GM12873 (cell line): ENCODE measurements around the gene ZNF280C.

Experiments
- CTCF ChIP-seq: IDR thresholded peaks from 2 replicates; pipeline ENCODE4 v1.5.1; 2012; ENCODE audit warnings: low read depth, mild to moderate bottlenecking, moderate library complexity, low read length, control low read depth; ENCODE audit not compliant: insufficient read depth; ENCODE audit errors: missing control alignments

Gene ZNF280C

GRCh38 chrX:130212371-130212770, 56.3 kb downstream of the ZNF280C start:
- TF ChIP-seq CTCF = no peak

GRCh38 chrX:130211415-130212186, 57.1 kb downstream of the ZNF280C start:
- no peak for TF ChIP-seq CTCF

- no peak for TF ChIP-seq CTCF
These were observed 64.1 kb downstream of the ZNF280C start for GRCh38 chrX:130204647-130205046.

GRCh38 chrX:130197464-130197863, 71.2 kb downstream of the ZNF280C start:
- no peak for TF ChIP-seq CTCF

GRCh38 chrX:130196466-130196865, 72.2 kb downstream of the ZNF280C start:
- TF ChIP-seq CTCF = no peak

GRCh38 chrX:130190801-130191200, 77.9 kb downstream of the ZNF280C start:
- TF ChIP-seq CTCF = no peak

GRCh38 chrX:130186651-130187050, 82.0 kb downstream of the ZNF280C start:
- TF ChIP-seq CTCF = no peak

GRCh38 chrX:130184857-130185256, 83.8 kb downstream of the ZNF280C start:
- no peak for TF ChIP-seq CTCF
